K562 (cell line): ENCODE measurements around the gene SLC2A4. TPM values are rescaled to one million over a fixed set of nuclear protein-coding genes. Genes with fewer than 3 reads are reported as not detected.

Experiments
- ATAC-seq: fragments of 200-7000 bp; cut with Tn5 transposase; 3 replicates; pipeline ENCODE4 v1.9.1; 2020; ENCODE audit warnings: moderate library complexity
- BruUV-seq: library from RNA; stranded (reverse); fragments of 400-500 nt; replicated peaks from 2 replicates; lab custom pipeline; 2021; lab: Mats Ljungman, UMichigan
- CTCF ChIA-PET: fragments of 300-600 bp; formaldehyde crosslinking; extraction: SDS; loops from one replicate; lab custom pipeline; 2021; ENCODE audit warnings: low intra/inter-chr PET ratio; lab: Yijun Ruan, JAX
- POLR2A ChIA-PET: fragments of 300-600, 350-650 bp; sonication (Branson Sonifier 250); formaldehyde crosslinking; extraction: SDS; loops from one replicate; lab custom pipeline; 2021; ENCODE audit warnings: antibody characterized with exemption, inconsistent platforms; lab: Yijun Ruan, JAX
- DNase-seq, 4 experiments: peaks; one replicate each; pipeline versions ENCODE4 v3.0.0 to v3.0.0-alpha.2; 2011 to 2018; ENCODE audit warnings: low spot score in 3 of 4, mixed read lengths in 3 of 4; ENCODE audit errors: extremely low read depth in 1 of 4
- FAIRE-seq: peaks from 2 replicates; lab custom pipeline; 2011; peaks lifted over from hg19 to GRCh38; lab: Jason Lieb, UNC
- H2AFZ ChIP-seq: 2 replicates; pipeline ENCODE4 v1.6.0; 2011; ENCODE audit warnings: low read depth, low read length, control low read depth, inconsistent platforms
- H3K27ac ChIP-seq: fragments of 200-600 bp; 3 replicates; pipeline ENCODE4 v1.8.0; 2011; ENCODE audit warnings: low read depth, mild to moderate bottlenecking, control low read depth, inconsistent platforms, low read length, moderate library complexity, mixed read lengths; ENCODE audit errors: extremely low read depth
- H3K27me3 ChIP-seq, 2 experiments: fragments of 300-600 bp in 1 of 2; 2 replicates in 1 of 2; 3 replicates in 1 of 2; pipeline versions ENCODE4 v1.6.0 to v1.8.0; 2011; ENCODE audit warnings: inconsistent platforms in 2 of 2, low read length in 2 of 2, mild to moderate bottlenecking in 1 of 2, mixed read lengths in 1 of 2, moderate library complexity in 1 of 2; ENCODE audit not compliant: control insufficient read depth in 2 of 2, insufficient read depth in 2 of 2
- H3K36me3 ChIP-seq: fragments of 300-600 bp; 3 replicates; pipeline ENCODE4 v1.8.0; 2011; ENCODE audit warnings: mild to moderate bottlenecking, low read length, inconsistent platforms; ENCODE audit not compliant: control insufficient read depth, insufficient read depth
- H3K4me1 ChIP-seq, 2 experiments: fragments of 200-600 bp in 1 of 2; replicated peaks in 1 of 2; 2 replicates in 1 of 2; 3 replicates in 1 of 2; pipeline versions ENCODE4 v1.5.1 to v1.8.0; 2011; ENCODE audit warnings: inconsistent platforms in 2 of 2, low read length in 2 of 2, mild to moderate bottlenecking in 1 of 2, mixed read lengths in 1 of 2, moderate library complexity in 1 of 2; ENCODE audit not compliant: control insufficient read depth in 2 of 2, insufficient read depth in 2 of 2
- H3K4me2 ChIP-seq: 2 replicates; pipeline ENCODE4 v1.6.1; 2011; ENCODE audit warnings: low read length, control low read depth, inconsistent platforms, mixed read lengths; ENCODE audit not compliant: insufficient read depth
- H3K4me3 ChIP-seq: fragments of 200-600 bp; sonication (generic), shearing (Covaris generic); 2 replicates; pipeline ENCODE4 v1.5.1; 2016; ENCODE audit warnings: control low read depth, inconsistent platforms
- H3K79me2 ChIP-seq: fragments of 200-600 bp; 3 replicates; pipeline ENCODE4 v1.8.0; 2011; ENCODE audit warnings: low read length, inconsistent platforms; ENCODE audit not compliant: control insufficient read depth, insufficient read depth
- H3K9ac ChIP-seq, 2 experiments: 2 replicates each; pipeline versions ENCODE4 v1.6.0 to v1.6.1; 2011; ENCODE audit warnings: low read depth in 2 of 2, low read length in 2 of 2, control low read depth in 1 of 2, inconsistent platforms in 1 of 2, mild to moderate bottlenecking in 1 of 2, mixed read lengths in 1 of 2; ENCODE audit not compliant: insufficient read depth in 1 of 2
- H3K9me1 ChIP-seq: one replicate; pipeline ENCODE4 v1.6.0; 2011; ENCODE audit warnings: inconsistent platforms, mild to moderate bottlenecking, low read length, moderate library complexity; ENCODE audit not compliant: control insufficient read depth, insufficient read depth
- H3K9me3 ChIP-seq: replicated peaks from 2 replicates; pipeline ENCODE4 v1.5.1; 2011; ENCODE audit warnings: low read depth, low read length, inconsistent platforms; ENCODE audit not compliant: control insufficient read depth, insufficient read depth
- H4K20me1 ChIP-seq: replicated peaks from 2 replicates; pipeline ENCODE4 v1.6.1; 2011; ENCODE audit warnings: low read length, inconsistent platforms, mixed read lengths; ENCODE audit not compliant: control insufficient read depth, insufficient read depth
- ELF2 ChIP-seq: fragments of 250-450 bp; sonication (Bioruptor Pico); IDR thresholded peaks from 2 replicates; pipeline ENCODE4 v1.5.0; 2021; ENCODE audit warnings: mild to moderate bottlenecking
- JUND ChIP-seq, 2 experiments: IDR thresholded peaks; 2 replicates in 1 of 2; 3 replicates in 1 of 2; pipeline ENCODE4 v1.6.1; 2011; ENCODE audit warnings: borderline replicate concordance in 2 of 2, low read depth in 2 of 2, low read length in 2 of 2, improper control_type of control experiment in 1 of 2, missing biosample characterization in 1 of 2, missing genetic modification characterization in 1 of 2, missing genetic modification reagents in 1 of 2
- NCOR1 ChIP-seq: fragments of 450-650 bp; IDR thresholded peaks from 2 replicates; pipeline ENCODE4 v1.6.1; 2016; ENCODE audit warnings: mild to moderate bottlenecking, moderate library complexity
- RBM34 ChIP-seq: fragments of 200-400 bp; formaldehyde crosslinking; IDR thresholded peaks from 2 replicates; pipeline ENCODE4 v1.6.1; 2018; ENCODE audit warnings: low read length, borderline replicate concordance; ENCODE audit not compliant: insufficient read depth
- RBM39 ChIP-seq: fragments of 200-400 bp; formaldehyde crosslinking; optimal IDR thresholded peaks from 2 replicates; pipeline ENCODE3; 2018; ENCODE audit warnings: low read depth, low read length
- SAFB ChIP-seq: fragments of 200-400 bp; formaldehyde crosslinking; IDR thresholded peaks from 2 replicates; pipeline ENCODE4 v1.6.1; 2017; ENCODE audit warnings: low read depth, low read length, borderline replicate concordance
- SP2 ChIP-seq: IDR thresholded peaks from 2 replicates; pipeline ENCODE4 v1.6.1; 2011; ENCODE audit warnings: mild to moderate bottlenecking, low read depth, low read length, moderate library complexity; ENCODE audit not compliant: poor library complexity, severe bottlenecking; ENCODE audit errors: extremely low read depth
- U2AF2 ChIP-seq: fragments of 200-400 bp; formaldehyde crosslinking; optimal IDR thresholded peaks from 2 replicates; pipeline ENCODE3; 2017; ENCODE audit warnings: low read depth, mild to moderate bottlenecking, low read length
- ZNF695 ChIP-seq: fragments of 450-650 bp; formaldehyde crosslinking; IDR thresholded peaks from 2 replicates; pipeline ENCODE4 v1.4.0; 2020; ENCODE audit warnings: mild to moderate bottlenecking, moderate library complexity
- ZSCAN32 ChIP-seq: fragments of 450-650 bp; formaldehyde crosslinking; IDR thresholded peaks from 2 replicates; pipeline ENCODE4 v1.4.0; 2020; ENCODE audit warnings: mild to moderate bottlenecking, moderate library complexity
- WGBS: fragments of 100-300 bp; shearing (Covaris generic); methylation state at CpG from one replicate; pipeline ENCODE4 v1.1.6; 2016; ENCODE audit warnings: low coverage, mixed read lengths; ENCODE audit not compliant: insufficient coverage; ENCODE audit errors: missing lambda C conversion rate; 5-methylcytosine and 5-hydroxymethylcytosine counted together
- in situ Hi-C: fragments of 300-500 bp; cut with MboI; formaldehyde crosslinking; loops from 4 replicates; pipeline ENCODE4 v1.15.0; 2018; ENCODE audit warnings: inconsistent platforms, mixed read lengths
- intact Hi-C: fragments of 100-400 bp; cut with micrococcal nuclease; formaldehyde crosslinking; loops from 2 replicates; pipeline ENCODE4 v1.14.2; 2022
- polyA plus RNA-seq, 8 experiments: library from polyadenylated mRNA; depleted of rRNA in 4 of 8; stranded (reverse) in 5 of 8; unstranded in 3 of 8; fragments of >200 nt; fragmentation: Nextera tagmentation in 2 of 8; fragmentation: Illumina TruSeq in 1 of 8; extraction: Ambion mirVana in 2 of 8; extraction: Trizol in 1 of 8; gene quantifications; 2 replicates each; pipeline versions ENCODE4 v1.2.1 to v1.2.3, GENCODE V29; 2011 to 2014; ENCODE audit warnings: inconsistent platforms in 1 of 8, missing spikeins in 1 of 8
- total RNA-seq, 7 experiments: library from RNA; depleted of rRNA in 6 of 7; stranded (reverse); fragments of >200 nt in 6 of 7; fragmentation: Illumina TruSeq in 2 of 7; extraction: Trizol in 2 of 7; gene quantifications; 2 replicates each; pipeline versions ENCODE4 v1.2.1 to v1.2.3, GENCODE V29; 2011 to 2021; ENCODE audit warnings: low replicate concordance in 1 of 7
- TF ChIP-seq, protein P1 (sequence below): fragments of 450-650 bp; formaldehyde crosslinking; IDR thresholded peaks from 2 replicates; pipeline ENCODE4 v1.4.0; 2020; ENCODE audit warnings: mild to moderate bottlenecking, moderate library complexity

SLC2A4 gene
- total and polyA plus RNA-seq, 9 of the 15 experiments (the other 6 are each of a cell fraction or from before 2014, with no cell fraction given) = 0.74 to 3.5 (median 1.6) TPM

GRCh38 chr17:7284911-7285310, 3.4 kb downstream of the SLC2A4 start:
- H3K4me2 ChIP-seq = no peak overlapping the region
- ATAC-seq (no peak), DNase-seq (no peak), FAIRE-seq (no peak)
- H3K36me3 ChIP-seq = 0 out of 3 replicates have a peak, but pooled peaks cover 3% of the 10 kb centered on the region
- no peak overlapping the region for H3K4me3 ChIP-seq
- no peaks in the 10 kb centered on the region; the same call in 2 of the 3 replicates for H3K79me2 ChIP-seq
- no peaks in the 10 kb centered on the region for H3K9me1 ChIP-seq
- no peak overlapping the region for H3K9ac ChIP-seq
- H3K27me3 ChIP-seq = no peaks in the 10 kb centered on the region
- ChIA-PET POLR2A (interaction anchor here (0.6 to 1.2 kb wide), 2 partner anchors 11 to 296 kb away, joined by 5 to 13 read pairs; no protein-coding TSS in a partner anchor), CTCF (no interaction called here)
- H3K9me3 ChIP-seq = no peaks in the 10 kb centered on the region
- no peaks in the 10 kb centered on the region; the same call in 1 of the 2 replicates for H4K20me1 ChIP-seq
- peaks cover 15 to 51% of the 10 kb centered on the region in 2 experiments; a peak in 4 of 5 replicates for H3K4me1 ChIP-seq
- WGBS = 92% methylated on average over 15 of the region's 16 CpGs
- no peak overlapping the region for H2AFZ ChIP-seq
- in situ Hi-C loops = loop anchor here (5.0 kb wide), 1 partner anchor 57 kb away; no protein-coding TSS in a partner anchor
- BruUV-seq = no TSS peak
- TF ChIP-seq ELF2 (CRISPR knock-in tag) (no peak), RBM34 (no peak), ZNF695 (CRISPR knock-in tag) (no peak), NCOR1 (no peak), U2AF2 (no peak), SP2 (no peak), RBM39 (no peak), ZSCAN32 (CRISPR knock-in tag) (no peak), SAFB (no peak), JUND (IDR thresholded peaks at IDR 0.05; ENCODE audit: borderline replicate concordance, low read depth, low read length) (no peak), JUND (tag; IDR thresholded peaks at IDR 0.05; ENCODE audit: borderline replicate concordance, low read depth, low read length) (no peak)
- TF ChIP-seq, protein P1, sequence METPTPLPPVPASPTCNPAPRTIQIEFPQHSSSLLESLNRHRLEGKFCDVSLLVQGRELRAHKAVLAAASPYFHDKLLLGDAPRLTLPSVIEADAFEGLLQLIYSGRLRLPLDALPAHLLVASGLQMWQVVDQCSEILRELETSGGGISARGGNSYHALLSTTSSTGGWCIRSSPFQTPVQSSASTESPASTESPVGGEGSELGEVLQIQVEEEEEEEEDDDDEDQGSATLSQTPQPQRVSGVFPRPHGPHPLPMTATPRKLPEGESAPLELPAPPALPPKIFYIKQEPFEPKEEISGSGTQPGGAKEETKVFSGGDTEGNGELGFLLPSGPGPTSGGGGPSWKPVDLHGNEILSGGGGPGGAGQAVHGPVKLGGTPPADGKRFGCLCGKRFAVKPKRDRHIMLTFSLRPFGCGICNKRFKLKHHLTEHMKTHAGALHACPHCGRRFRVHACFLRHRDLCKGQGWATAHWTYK (CRISPR knock-in tag) = no peak
- intact Hi-C loops = loop anchor here (5.0 kb wide), 1 partner anchor 48 kb away; the partner anchor contains the start of gene PHF23
- no peak overlapping the region for H3K27ac ChIP-seq
